ENCODE results near the gene NCL. TPM values are rescaled to one million over a fixed set of nuclear protein-coding genes. Genes with fewer than 3 reads are reported as not detected.

The NCL gene
- total and polyA plus RNA-seq, 2 of the 13 experiments (the other 11 are each of a cell fraction or from before 2014, with no cell fraction given) = 105 to 779 TPM

- no peak for TF ChIP-seq ZNF691 (CRISPR knock-in tag; IDR thresholded peaks at IDR 0.05; ENCODE audit: borderline replicate concordance, low read depth)
- no peak for TF ChIP-seq BCL3 (CRISPR knock-in tag; IDR thresholded peaks at IDR 0.05)
- 0 out of 2 replicates have a peak, but pooled peaks have one; percentile 5 for TF ChIP-seq MAFF (IDR thresholded peaks at IDR 0.05; ENCODE audit: low read depth, low read length)
- no peak for TF ChIP-seq ZNF275 (CRISPR knock-in tag; IDR thresholded peaks at IDR 0.05; ENCODE audit: borderline replicate concordance)
- no peak for TF ChIP-seq KLF13 (CRISPR knock-in tag; IDR thresholded peaks at IDR 0.05)
- no peak for TF ChIP-seq ZNF20 (CRISPR knock-in tag; IDR thresholded peaks at IDR 0.05)
- TF ChIP-seq ZNF138 (CRISPR knock-in tag; IDR thresholded peaks at IDR 0.05; ENCODE audit: low read depth) = no peak
- no peak for TF ChIP-seq SNAI1 (CRISPR knock-in tag; IDR thresholded peaks at IDR 0.05; ENCODE audit: borderline replicate concordance)
- TF ChIP-seq HNF1A (IDR thresholded peaks at IDR 0.05; ENCODE audit: low read depth) = no peak
- TF ChIP-seq HNF1A (CRISPR knock-in tag; IDR thresholded peaks at IDR 0.05; ENCODE audit: borderline replicate concordance) = no peak
Measured at GRCh38 chr2:231457101-231457500, 7.2 kb downstream of the NCL start (continued).

All from HepG2 (cell line).